Body of pancreas (tissue), 4 donors: ENCODE data around the gene KDM3A.

Experiments
- CTCF ChIP-seq, 7 experiments: fragments of 450-650 bp in 4 of 7; fragments of 200-600 bp in 3 of 7; sonication (generic) in 3 of 7; IDR thresholded peaks; one replicate each; pipeline ENCODE4 v1.5.1; 2016 to 2019; ENCODE audit warnings: antibody characterized with exemption in 7 of 7
- POLR2A ChIP-seq, 3 donors: fragments of 450-650 bp; IDR thresholded peaks; one replicate each; pipeline ENCODE4 v1.6.1; 2016; ENCODE audit warnings: antibody characterized with exemption in 3 of 3, mild to moderate bottlenecking in 2 of 3

GRCh38 chr2:86487062-86487461 is 45.9 kb downstream of the KDM3A start:
- TF ChIP-seq POLR2A (IDR thresholded peaks at IDR 0.05) (no peak), CTCF (IDR thresholded peaks at IDR 0.05) (no peak)
